T-helper 1 cell treated with Interleukin-12 subunit alpha and Interleukin-12 subunit beta and Interleukin-4 antibody, amounts not matched to agents 30 ng/mL and 1 ng/mL, for 36 hours (primary cell): ENCODE results near the gene MPV17L2. TPM values are rescaled to one million over a fixed set of nuclear protein-coding genes. Genes with fewer than 3 reads are reported as not detected.

Experiments used
- intact Hi-C: fragments of 100-400 bp; cut with micrococcal nuclease; formaldehyde crosslinking; loops from one replicate; pipeline ENCODE4 v1.15.1; 2024
- total RNA-seq: library from RNA; stranded (reverse); gene quantifications from 2 replicates; pipeline ENCODE4 v1.2.3, GENCODE V29; 2022

MPV17L2 gene
- total RNA-seq, 1 donor from 2014 or later: 10.3 TPM

DNA sequence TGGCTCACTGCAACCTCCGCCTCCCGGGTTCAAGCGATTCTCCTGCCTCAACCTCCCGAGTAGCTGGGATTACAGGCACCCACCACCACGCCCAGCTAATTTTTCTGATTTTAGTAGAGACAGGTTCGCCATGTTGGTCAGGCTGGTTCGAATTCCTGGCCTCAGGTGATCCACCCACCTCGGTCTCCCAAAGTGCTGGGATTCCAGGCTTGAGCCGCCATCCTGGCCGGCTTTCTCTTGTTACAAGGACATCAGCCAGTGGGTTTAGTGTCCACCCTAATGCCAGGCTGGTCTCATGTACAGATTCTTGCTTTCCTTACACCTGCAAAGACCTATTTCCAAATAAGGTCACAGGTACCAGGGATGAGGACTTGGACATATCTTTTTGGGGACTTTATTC, 33.2 kb upstream of the MPV17L2 start:
- intact Hi-C loops: loop anchor here (10.0 kb wide), 1 partner anchor 305 kb away; the partner anchor contains the start of gene RPL18A

DNA sequence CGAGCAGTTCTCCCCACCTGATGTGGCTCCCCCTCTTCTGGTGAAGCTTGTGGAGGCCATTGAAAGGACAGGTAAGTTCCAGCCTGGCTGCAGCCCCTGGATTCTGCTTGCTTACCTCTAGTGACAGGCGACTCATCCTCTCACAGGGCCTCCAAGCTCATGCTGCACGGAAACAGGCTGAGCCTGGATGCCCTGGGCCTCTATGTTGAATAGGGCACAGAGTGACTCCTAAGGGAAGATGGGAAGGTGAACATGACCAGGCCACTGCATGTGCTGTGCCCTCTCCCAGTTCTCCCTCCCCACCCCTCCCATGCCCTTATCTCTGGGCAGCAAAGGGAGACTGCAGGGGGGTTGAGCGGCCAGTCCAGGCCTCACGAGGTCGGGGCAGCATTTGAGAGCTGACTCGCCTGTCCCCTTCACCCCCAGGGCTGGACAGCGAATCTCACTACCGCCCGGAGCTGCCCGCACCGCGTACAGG, 32.5 kb upstream of the MPV17L2 start:
- intact Hi-C loops: no loop called here

DNA sequence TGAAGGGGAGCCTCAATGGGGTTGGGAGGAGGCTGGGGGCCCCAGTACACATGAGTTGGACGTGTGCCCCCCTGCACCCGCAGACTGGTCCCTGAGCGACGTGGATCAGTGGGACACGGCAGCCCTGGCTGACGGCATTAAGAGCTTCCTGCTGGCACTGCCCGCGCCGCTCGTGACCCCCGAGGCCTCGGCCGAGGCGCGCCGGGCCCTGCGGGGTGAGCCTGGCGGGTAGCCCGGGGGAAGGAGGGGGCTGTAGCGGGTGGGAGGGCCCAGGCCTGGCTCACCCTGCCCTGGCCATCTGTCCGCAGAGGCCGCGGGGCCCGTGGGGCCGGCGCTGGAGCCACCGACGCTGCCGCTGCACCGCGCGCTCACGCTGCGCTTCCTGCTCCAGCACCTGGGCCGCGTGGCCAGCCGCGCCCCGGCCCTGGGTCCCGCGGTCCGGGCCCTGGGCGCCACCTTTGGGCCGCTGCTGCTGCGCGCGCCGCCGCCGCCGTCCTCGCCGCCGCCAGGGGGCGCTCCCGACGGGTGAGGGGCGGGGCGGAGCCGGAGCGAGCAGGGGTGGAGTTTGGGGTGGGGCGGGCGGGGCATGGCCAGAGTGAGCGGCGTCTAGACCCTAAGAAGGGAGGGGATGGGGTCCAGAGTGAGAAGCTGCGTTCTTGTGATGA, 31.9 kb upstream of the MPV17L2 start:
- intact Hi-C loops: loop anchor here (1.0 kb wide), 2 partner anchors 9 to 12 kb away; partner anchors contain the start of gene IFI30

DNA sequence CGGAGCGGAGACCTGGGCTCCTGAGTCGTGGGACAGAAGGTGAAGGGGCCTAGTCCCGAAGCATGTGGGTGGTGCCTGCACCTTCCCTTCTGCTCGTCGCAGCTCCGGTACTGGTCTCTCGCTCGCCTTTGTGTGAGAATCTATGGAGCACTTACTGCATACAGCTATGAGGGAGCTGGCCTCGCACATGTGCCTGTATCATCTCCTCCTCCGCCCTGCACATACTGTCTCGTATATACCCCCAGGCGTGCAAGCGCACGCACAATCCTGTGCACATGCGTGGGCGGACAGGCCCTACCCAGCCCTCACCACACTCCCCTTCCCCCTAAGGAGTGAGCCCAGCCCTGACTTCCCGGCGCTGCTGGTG, 31.4 kb upstream of the MPV17L2 start:
- intact Hi-C loops: loop anchor here (1.0 kb wide), 2 partner anchors 9 to 12 kb away; partner anchors contain the start of gene IFI30

DNA sequence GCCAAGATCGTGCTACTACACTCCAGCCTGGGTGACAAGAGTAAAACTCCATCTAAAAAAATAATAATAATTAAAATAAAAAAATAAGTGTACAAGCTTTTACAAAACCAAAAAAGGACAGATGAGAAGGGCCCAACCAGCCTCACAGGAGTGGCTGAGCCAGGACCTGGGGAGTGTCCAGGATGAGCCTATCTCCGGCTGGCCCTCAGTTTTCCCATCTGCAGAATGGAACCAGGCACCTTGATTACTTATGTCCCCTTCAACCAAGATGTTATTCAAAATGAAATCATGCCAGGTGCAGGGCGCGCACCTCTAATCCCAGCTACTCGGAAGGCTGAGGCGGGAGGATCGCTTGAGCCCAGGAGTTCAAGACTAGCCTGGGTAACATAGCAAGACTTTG, 28.9 kb upstream of the MPV17L2 start:
- intact Hi-C loops: no loop called here

DNA sequence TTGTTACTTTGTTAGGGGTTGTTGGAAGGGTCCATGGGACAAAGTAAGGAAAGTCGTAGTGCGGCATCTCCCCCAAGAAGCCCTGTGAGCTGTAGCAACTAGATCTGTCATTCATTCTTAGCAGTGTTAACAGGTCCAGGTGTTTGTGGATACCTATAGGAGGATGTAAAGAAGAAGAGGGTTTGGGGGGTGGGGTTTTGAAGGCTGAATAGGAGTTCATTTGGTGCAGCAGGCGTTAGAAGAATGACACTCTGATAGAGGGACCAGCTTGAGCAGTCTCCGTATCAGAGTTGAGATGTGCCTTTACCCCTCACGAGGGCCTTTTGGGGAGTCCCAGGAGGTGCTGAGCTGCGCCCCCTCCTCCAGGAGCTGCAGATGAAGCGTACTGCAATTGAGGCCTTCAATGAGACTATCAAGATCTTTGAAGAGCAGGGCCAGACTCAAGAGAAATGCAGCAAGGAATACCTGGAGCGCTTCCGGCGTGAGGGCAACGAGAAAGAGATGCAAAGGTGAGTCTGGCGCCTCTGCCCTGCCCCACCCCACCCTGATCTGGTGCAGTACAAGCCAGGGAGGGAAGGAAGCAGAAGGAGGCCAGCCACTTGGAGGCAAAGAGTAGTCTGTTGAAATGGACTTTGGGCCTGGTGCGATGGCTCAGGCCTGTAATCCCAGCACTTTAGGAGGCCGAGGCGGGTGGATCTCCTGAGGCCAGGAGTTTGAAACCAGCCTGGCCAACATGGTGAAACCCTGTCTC, 27.0 kb upstream of the MPV17L2 start:
- intact Hi-C loops: no loop called here

- intact Hi-C loops: no loop called here
Observed at GRCh38 chr19:18167011-18167410, 26.0 kb upstream of the MPV17L2 start.

DNA sequence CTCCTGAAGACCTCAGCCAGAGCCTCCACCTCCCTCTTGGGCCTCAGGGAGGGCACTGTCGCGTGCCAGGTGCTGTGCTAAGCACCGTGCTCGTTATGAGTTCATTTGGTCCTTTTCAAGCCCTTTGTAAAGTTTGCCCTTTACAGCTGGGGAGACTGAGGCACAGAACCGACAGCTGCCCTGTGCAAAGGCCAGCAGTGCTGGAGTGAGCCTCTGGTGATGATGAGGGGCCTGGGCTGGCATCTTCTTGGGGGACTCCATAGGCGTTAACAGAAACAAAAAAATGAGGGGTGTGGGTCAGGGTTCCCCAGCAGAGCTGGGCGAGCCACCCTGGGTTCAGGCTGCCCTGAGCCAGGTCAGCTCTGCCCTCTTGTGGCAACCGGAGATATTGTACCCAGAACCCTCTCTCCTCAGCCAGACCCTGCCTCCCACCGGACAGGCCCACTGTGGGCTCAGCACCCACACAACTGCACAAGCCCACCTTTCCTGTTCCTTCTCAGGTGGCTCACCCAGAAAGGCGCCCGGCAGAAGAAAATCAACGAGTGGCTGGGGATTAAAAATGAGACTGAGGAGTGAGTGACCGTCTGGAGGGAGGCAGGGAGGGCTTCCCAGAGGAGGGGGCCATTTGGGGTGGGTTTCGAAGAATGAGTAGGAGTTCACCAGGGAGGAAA, 24.9 kb upstream of the MPV17L2 start:
- intact Hi-C loops: loop anchor here (1.0 kb wide), 2 partner anchors 55 to 161 kb away; no protein-coding TSS in a partner anchor

GRCh38 chr19:18168673-18169381, 24.2 kb upstream of the MPV17L2 start:
- intact Hi-C loops: loop anchor here (1.0 kb wide), 2 partner anchors 56 to 162 kb away; no protein-coding TSS in a partner anchor

DNA sequence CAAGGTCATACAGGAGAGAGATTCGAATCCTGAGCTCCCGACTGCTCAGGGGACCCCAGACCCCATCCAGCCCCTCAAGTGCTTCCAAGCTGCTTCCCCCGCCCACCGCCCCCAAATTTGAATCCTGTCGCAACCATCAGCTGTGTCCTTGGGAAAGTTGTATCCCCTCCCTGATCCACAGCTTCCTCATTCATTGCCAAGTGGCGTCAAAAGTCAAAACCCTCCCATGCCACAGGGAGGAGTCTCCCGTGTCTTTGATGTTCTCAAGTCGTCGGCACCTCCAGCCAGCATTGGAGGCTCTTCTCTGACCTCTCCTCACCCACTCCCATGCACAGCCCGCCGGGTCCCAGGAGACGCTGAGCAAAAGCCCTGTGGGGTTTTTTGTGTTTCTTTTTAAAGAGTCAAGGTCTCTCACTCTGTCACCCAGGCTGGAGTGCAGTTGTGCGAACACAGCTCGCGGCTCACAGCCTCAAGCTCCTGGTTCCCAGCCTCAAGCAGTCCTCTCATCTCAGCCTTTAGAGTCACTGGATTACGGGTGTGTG, 22.2 kb upstream of the MPV17L2 start:
- intact Hi-C loops: loop anchor here (1.0 to 5.0 kb wide), 4 partner anchors 17 to 1168 kb away; partner anchors contain the start of genes CCDC124 and PIK3R2

- intact Hi-C loops: loop anchor here (5.0 kb wide), 3 partner anchors 224 to 1169 kb away; partner anchors contain the start of gene CCDC124
Observed at GRCh38 chr19:18171605-18172327, 21.3 kb upstream of the MPV17L2 start.

DNA sequence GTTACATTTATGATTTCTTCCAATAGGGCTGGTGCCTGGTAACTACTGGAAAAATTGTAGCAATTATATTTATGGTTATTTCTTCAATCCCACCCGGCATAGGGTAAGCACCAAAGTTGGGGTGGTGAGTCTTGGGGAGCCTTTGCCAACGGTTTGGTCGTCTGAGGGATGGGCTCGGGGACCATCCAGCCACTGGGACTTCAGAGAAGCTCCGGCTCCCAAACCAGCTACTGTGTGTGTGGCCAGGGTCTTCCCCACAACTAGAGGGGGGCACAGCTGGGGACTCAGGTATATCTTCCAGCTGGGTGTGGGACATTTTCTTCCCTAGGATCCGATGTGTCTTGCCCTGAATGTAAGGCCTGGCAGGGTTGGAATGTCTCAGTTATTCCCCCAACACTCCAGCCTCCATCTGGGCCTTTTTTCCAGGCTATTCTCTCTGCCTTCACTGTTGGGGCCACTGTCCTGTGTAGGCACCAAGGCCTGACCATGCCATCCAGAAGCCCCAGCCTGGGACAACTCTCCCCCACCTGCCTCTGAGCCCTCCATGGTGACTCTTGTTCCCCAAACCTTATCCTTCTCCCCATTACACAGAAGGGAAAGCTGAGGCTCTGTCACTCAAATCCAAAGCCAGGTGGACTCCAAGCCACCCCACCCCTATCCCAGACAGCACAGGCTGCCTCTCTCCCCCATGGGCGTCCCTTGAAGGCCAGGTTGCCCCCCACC, 20.5 kb upstream of the MPV17L2 start:
- intact Hi-C loops: loop anchor here (1.0 to 5.0 kb wide), 5 partner anchors 11 to 1170 kb away; partner anchors contain the start of genes CCDC124 and RAB3A

- intact Hi-C loops: loop anchor here (1.0 to 5.0 kb wide), 5 partner anchors 12 to 1171 kb away; partner anchors contain the start of genes CCDC124 and RAB3A
Observed at GRCh38 chr19:18173054-18173571, 19.9 kb upstream of the MPV17L2 start.

GRCh38 chr19:18173572-18174288, 19.3 kb upstream of the MPV17L2 start, which contains the start of gene IFI30:
Gene IFI30 (plus strand): TSS chr19:18173813. CDS start chr19:18173842, 29 bp downstream.
- intact Hi-C loops: loop anchor here (1.0 to 5.0 kb wide), 6 partner anchors 12 to 1171 kb away; partner anchors contain the start of genes CCDC124 and RAB3A

GRCh38 chr19:18174983-18175382, 18.0 kb upstream of the MPV17L2 start:
- intact Hi-C loops: loop anchor here (1.0 to 5.0 kb wide), 4 partner anchors 17 to 1173 kb away; partner anchors contain the start of gene CCDC124

GRCh38 chr19:18176367-18177310, 16.4 kb upstream of the MPV17L2 start:
- intact Hi-C loops: no loop called here

- intact Hi-C loops: no loop called here
Observed at GRCh38 chr19:18179957-18180356, 13.1 kb upstream of the MPV17L2 start.
